GM21529 (cell line): ENCODE results near the gene SH3BP2.

Source experiments
- ATAC-seq: cut with Tn5 transposase; IDR thresholded peaks from one replicate; pipeline ENCODE4 v1.9.1; 2021; ENCODE audit not compliant: unreplicated experiment

The SH3BP2 gene

GRCh38 chr4:2817701-2818350, 24.9 kb downstream of the SH3BP2 start:
- no peak for ATAC-seq

- ATAC-seq: no peak
These were observed 25.6 kb downstream of the SH3BP2 start for GRCh38 chr4:2818351-2818939.

- ATAC-seq: no peak
These were observed 26.6 kb downstream of the SH3BP2 start for GRCh38 chr4:2819244-2820215.

GRCh38 chr4:2820216-2820982, 27.5 kb downstream of the SH3BP2 start:
- no peak for ATAC-seq

- ATAC-seq: no peak
These were observed 29.8 kb downstream of the SH3BP2 start for GRCh38 chr4:2822461-2823300.

- no peak for ATAC-seq
These were observed 30.4 kb downstream of the SH3BP2 start for GRCh38 chr4:2823301-2823670.

GRCh38 chr4:2823671-2824328, 30.9 kb downstream of the SH3BP2 start:
- no peak for ATAC-seq

GRCh38 chr4:2824329-2824835, 31.5 kb downstream of the SH3BP2 start:
- no peak for ATAC-seq

- ATAC-seq: no peak
These were observed 32.0 kb downstream of the SH3BP2 start for GRCh38 chr4:2824836-2825381.

GRCh38 chr4:2825740-2826139, 32.9 kb downstream of the SH3BP2 start:
- ATAC-seq: no peak

- ATAC-seq: no peak
These were observed 34.4 kb downstream of the SH3BP2 start for GRCh38 chr4:2827071-2827873.

- no peak for ATAC-seq
These were observed 35.2 kb downstream of the SH3BP2 start for GRCh38 chr4:2827874-2828751.

GRCh38 chr4:2828758-2829181, 35.9 kb downstream of the SH3BP2 start:
- ATAC-seq: no peak

- no peak for ATAC-seq
These were observed 36.5 kb downstream of the SH3BP2 start for GRCh38 chr4:2829321-2829932.

GRCh38 chr4:2829933-2830451, 37.1 kb downstream of the SH3BP2 start:
- no peak for ATAC-seq
